ENCODE data around the gene ZFAND2A. TPM values are rescaled to one million over a fixed set of nuclear protein-coding genes. Genes with fewer than 3 reads are reported as not detected.

Gene ZFAND2A
- total RNA-seq, 2 experiments from 2014 or later, result 22.0 to 23.6 TPM

Other genes with a start within 250 kb of the ZFAND2A start
- 10 to 100 TPM; 49.9 to 56.7 TPM for gene ADAP1, start 205.5 kb downstream of the ZFAND2A start, total RNA-seq
- 10 to 100 TPM; 17.7 to 18.1 TPM for gene COX19, start 184.6 kb downstream of the ZFAND2A start, total RNA-seq
- gene CYP2W1, start 177.0 kb downstream of the ZFAND2A start, total RNA-seq, result not detected
- gene GPR146, start 115.7 kb downstream of the ZFAND2A start, total RNA-seq, result 1 to 10 TPM; 2.4 to 2.8 TPM
- gene GPER1, start 72.1 kb downstream of the ZFAND2A start, total RNA-seq, result under 1 TPM; 0.14 to 0.37 TPM
- gene UNCX, start 72.7 kb upstream of the ZFAND2A start, total RNA-seq, result not detected

Measured in activated naive CD8-positive, alpha-beta T cell treated with anti-CD3 and anti-CD28 coated beads for 36 hours (primary cell).